Body of pancreas (tissue), 4 donors: ENCODE data around the gene HNRNPLL.

Experiments
- CTCF ChIP-seq, 7 experiments: fragments of 450-650 bp in 4 of 7; fragments of 200-600 bp in 3 of 7; sonication (generic) in 3 of 7; IDR thresholded peaks; one replicate each; pipeline ENCODE4 v1.5.1; 2016 to 2019; ENCODE audit warnings: antibody characterized with exemption in 7 of 7
- POLR2A ChIP-seq, 3 donors: fragments of 450-650 bp; IDR thresholded peaks; one replicate each; pipeline ENCODE4 v1.6.1; 2016; ENCODE audit warnings: antibody characterized with exemption in 3 of 3, mild to moderate bottlenecking in 2 of 3

- TF ChIP-seq CTCF (IDR thresholded peaks at IDR 0.05): no peak
- TF ChIP-seq POLR2A (IDR thresholded peaks at IDR 0.05): no peak
Observed at GRCh38 chr2:38553554-38553953, 49.2 kb downstream of the HNRNPLL start.
